NCI-H1105 treated with DMSO at 0.1 percent for 48 hours (cell line): ENCODE results near the gene BMPR1A.

Experiments used
- DNase-seq: peaks from one replicate; lab custom pipeline; 2025; lab: John Stamatoyannopoulos, UW

The BMPR1A gene

GRCh38 chr10:86756511-86757112 lies at the start of gene BMPR1A:
Gene BMPR1A (plus strand): TSS chr10:86756619. CDS start chr10:86876019, 119,400 bp downstream.
- no peak for DNase-seq

GRCh38 chr10:86706977-86707376 lies 49.4 kb upstream of the BMPR1A start:
- DNase-seq, result no peak

DNA sequence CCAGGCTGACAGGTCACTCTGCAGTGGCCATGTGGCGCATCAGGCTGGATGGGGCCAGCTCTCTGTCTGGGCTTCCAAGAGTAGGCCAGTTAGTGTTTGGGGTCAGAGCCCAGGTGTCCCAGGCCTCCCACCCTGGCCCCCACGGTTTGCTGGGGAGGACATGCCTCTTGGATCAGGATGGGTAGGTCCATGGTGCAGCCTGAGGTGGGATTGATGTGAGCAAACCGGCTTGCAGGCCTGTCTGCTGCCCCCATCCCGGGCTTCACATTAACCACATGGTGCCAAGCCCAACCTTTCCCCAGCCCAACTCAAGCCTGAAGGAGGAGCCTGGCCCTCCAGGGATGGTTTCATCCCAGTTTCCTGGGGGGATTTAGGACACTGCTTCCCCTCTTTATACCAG lies 48.9 kb upstream of the BMPR1A start:
- DNase-seq, result no peak

DNA sequence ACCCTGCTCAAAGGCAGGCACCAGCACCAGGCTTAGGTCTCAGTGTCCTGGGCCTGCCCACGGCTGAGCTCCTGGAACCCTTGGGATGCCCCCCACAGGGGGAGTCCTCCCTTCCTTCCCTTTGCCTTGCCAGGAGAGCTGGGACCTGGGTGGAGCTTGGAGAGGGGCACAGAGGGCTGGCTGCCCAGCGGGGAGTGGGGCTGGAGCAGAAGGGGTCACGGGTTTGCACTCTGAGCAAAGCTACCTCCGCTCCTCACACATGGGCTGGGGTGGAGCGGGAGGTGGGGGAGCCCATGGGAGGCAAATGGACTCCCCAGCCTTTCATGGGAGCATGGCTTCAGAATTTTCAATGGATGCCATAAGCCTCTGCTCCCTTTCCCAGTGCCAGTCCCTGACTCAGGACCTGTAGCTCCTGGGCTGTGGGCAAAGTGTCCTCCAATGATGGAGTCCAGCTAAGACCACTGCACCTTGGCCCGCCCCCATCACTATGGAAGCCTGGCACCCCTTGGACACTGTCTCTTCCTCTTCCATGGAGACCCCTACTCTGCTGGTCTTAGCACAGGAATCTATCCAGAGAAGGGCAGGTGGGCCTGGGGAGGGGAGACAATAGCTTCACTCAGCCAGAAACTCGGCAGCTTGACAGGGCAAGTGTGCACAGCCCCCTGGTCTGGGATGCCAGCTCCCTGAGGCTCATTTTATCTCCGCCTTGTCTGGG lies 48.2 kb upstream of the BMPR1A start:
- DNase-seq, result no peak

DNA sequence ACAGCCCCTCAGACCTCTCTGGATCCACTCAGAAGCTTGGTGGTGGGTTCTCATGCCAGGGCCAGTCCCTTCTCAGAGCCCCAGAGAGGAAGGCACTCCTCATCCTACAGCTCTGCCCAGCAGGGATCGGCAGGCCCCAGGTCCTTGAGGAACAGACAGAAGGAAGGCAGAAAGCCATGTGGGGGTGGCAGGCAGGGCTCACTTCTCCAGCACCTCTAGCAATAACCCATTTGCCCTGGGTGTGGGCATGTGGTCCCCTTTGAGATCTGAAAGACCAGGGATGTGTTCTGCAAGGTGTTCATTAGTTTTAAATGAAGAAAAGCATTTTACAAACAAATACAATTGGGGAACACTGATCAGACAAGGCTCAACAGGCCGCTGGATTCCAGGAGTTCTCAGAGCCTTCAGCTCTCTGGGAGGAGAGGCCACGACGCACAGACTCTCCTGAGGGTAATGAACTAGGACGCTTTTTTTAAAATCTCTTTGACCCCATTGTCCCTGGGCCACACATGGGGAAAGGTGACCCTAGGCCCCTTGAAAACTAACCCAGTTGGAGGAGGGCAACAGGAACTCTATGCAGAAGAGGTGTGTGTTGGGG lies 47.5 kb upstream of the BMPR1A start:
- no peak for DNase-seq

GRCh38 chr10:86709396-86710185 lies 46.8 kb upstream of the BMPR1A start:
- no peak for DNase-seq

- peak; percentile 61 for DNase-seq
Observed at GRCh38 chr10:86710987-86711512, 45.4 kb upstream of the BMPR1A start.

GRCh38 chr10:86711513-86712316 lies 44.7 kb upstream of the BMPR1A start:
- peak; percentile 33 for DNase-seq

DNA sequence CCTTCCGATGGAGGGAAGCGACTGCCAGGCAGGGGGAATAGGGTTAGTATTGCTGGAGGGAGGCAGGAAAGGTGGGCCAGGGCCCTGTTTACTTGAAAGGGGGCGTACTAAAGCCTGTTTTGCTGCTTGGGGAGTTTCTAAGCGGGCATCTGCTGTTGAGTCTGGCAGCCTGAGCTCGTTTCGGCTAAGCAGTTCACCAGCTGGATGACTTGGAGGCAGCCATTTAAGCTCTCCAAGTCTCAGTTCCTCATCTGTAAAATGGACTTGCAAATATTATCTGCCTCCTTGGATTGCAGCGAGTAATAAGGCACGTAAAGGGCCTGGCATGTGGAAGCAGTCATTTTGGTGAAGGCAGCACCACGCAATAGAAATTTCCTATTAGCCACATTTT lies 44.1 kb upstream of the BMPR1A start:
- DNase-seq, result peak; percentile 19

DNA sequence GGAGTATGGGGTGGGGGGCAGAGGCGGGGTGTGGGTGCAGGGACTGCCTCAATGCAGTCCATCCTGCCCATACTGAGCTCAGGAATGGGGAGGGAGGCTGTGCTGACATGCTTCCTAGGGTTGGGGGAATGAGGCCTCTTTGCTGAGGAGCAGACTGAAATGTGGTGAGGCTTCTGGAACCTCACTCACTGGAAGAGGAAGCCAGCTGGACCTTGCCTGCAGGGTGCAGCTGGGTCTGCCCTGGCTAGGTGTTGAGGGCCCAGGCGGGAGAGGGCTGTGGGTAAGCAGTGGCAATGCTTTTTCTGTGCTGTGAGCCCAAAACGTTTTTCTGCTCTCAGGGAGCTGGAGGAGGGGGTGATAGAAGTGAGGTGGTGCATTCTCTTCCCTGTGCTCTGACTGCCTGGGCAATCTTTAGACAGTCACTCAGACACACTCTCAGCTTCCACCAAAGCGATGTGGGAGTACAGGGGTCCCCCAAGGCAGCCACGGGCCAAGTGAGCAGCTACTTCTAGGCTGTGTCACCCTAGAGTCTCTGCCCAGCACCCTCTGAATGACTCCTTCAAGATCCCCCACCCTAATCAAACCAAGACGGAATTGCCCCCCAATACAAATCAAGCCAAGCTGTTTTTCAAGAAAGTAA lies 41.1 kb upstream of the BMPR1A start:
- DNase-seq, result no peak

- DNase-seq, result no peak
Observed at GRCh38 chr10:86715836-86716235, 40.6 kb upstream of the BMPR1A start.

DNA sequence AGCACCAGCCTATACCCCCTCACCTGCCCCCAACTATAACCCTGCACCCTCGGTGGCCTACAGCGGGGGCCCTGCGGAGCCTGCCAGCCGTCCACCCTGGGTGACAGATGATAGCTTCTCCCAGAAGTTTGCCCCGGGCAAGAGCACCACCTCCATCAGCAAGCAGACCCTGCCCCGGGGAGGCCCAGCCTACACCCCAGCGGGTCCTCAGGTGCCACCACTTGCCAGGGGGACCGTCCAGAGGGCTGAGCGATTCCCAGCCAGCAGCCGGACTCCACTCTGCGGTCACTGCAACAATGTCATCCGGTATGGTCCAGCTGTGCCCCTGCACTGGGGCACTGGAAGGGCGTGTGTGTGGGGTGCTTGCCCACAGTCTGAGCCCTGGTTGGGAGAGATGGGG lies 40.0 kb upstream of the BMPR1A start:
- no peak for DNase-seq

DNA sequence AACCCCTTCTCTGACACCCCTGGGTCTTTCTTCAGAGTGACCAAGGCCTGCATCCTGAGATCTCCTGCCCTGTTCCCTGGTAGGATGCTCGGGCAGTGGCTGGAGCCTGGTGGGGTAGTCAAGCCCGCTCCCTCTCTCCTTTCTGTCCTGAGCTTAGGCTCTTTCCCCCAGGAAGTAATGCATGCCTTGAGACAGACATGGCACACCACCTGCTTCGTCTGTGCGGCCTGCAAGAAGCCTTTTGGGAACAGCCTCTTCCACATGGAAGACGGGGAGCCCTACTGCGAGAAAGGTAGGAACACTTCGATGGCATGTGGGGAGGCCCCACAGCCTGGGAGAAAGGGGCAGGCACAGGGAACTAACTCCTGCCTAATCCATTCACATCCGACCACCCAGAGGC lies 37.9 kb upstream of the BMPR1A start:
- DNase-seq, result no peak

DNA sequence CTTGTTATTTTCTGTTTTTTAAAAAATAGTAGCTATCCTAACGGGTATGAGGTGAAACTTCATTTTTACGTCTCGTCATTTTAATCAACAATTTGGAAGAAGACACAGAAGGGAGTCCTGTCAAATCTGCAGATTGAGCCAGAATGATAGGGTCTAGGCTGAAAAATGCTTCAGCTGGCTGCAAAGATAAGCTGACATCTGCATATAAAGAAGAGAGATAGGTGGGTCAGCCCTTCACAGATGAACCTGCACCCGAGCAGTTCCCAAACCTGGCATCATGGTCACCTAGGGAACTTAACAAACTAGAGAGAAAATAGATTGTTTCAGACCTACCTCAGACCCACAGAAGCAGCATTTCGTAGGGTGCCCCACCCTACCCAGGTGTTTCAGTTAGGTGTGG lies 35.2 kb upstream of the BMPR1A start:
- no peak for DNase-seq

DNA sequence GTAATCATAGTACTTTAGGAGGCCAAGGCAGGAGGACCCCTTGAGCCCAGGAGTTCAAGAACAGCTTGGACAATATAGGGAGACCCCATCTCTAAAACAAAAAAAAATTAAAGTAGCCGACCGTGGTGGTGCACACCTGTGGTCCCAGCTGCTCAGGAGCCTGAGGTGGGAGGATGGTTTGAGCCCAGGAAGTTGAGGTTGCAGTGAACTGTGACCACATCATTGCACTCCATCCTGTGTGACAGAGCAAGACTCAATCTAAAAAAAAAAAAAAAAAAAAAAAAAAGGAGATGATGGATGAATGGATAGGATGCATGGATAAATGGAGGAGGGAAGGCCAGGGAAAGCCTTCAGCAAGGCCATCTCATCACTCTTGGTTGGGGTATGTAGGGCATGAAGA lies 33.4 kb upstream of the BMPR1A start:
- DNase-seq, result no peak

- no peak for DNase-seq
Observed at GRCh38 chr10:86724445-86724844, 32.0 kb upstream of the BMPR1A start.

DNA sequence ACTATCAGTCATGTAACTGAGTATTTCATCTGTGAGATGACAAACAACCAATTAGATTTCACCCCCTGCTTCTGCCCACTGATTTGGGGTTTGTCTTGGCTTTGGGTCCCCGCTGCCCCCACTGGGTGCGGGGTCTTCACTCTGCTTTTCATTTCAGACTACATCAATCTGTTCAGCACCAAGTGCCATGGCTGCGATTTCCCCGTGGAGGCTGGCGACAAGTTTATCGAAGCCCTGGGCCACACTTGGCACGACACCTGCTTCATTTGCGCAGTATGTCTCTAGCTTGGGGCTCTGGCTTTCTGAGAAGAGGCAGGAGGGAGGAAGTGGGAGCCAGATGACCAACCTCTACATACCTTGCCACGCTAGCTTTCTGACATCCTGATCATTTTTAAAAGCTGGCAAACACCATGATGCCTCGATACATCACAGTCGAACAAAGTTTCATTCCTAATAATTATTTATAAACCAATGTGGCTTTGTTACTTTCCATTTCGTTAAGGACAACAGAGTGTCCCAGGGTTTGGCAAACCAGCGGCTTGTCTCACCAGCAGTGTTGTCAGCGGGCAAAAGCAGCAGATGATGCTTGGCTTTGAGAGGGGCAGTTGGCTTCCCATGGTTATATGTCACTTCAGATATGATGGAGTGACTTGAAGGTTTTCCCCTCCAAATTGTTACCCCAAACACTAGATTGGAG lies 30.3 kb upstream of the BMPR1A start:
- no peak for DNase-seq

GRCh38 chr10:86726677-86726999 lies 29.8 kb upstream of the BMPR1A start:
- no peak for DNase-seq

DNA sequence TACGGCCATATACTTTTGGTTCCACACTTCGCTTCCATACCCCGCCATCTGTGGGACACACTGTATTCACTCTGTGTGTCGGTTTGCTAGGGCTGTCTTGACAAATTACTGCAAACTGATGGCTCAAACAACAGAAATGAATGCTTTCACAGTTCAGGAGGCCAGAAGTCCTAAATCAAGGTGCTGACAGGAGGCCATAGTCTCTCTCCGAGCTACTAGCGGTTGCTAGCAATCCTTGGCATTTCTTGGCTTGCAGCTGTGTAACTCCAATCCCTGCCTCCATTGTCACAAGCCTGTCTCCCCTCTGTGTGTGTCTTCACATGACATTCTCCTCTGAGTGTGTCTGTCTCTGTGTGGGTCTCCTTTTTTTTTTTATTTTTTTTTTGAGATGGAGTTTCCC lies 28.9 kb upstream of the BMPR1A start:
- DNase-seq, result no peak

GRCh38 chr10:86728056-86728455 lies 28.4 kb upstream of the BMPR1A start:
- DNase-seq, result no peak

DNA sequence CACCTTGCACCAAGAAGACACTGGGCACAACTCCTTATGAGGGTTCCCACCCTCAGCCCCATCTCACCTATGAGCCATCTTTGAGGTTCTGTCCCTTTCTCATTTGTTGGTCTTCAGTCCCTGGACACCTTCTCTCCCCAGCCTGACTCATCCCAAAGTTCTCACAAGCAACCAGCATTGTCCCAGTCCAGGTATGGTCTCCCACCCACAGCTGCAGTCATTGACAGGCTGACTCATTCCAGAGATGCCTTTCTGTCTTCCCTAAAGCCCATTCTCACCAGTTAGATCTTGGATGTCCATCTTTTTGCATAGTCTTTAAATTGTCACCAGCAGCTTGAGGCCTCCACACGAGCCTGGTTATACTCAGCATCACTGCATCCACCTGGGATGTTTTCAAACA lies 26.7 kb upstream of the BMPR1A start:
- no peak for DNase-seq
